ENCODE measurements around the gene RENBP.

RENBP gene

DNA sequence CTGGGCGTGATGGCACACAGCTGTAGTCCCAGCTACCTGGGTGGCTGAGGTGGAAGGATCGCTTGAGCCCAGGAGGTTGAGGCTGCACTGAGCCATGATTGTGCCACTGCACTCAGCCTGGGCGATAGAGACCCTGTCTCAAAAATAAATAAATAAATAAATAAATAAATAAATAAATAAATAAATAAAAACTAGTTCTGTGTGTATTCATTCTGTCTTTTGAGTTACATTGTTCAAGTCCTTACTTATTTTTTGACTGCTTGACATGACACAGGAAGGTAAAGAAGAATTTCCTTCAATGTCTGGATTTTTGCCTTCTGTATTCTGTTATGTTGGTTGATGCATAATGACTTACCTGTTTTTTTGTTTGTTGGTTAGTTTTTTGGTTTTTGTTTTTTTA lies 7.4 kb downstream of the RENBP start:
- in situ Hi-C loops (cut with HindIII; ENCODE audit: low sequenced_read_pairs): no loop called here
- H3K4me3 ChIP-seq (ENCODE audit: low read depth, low read length): no peak overlapping the region
- no peak for DNase-seq (ENCODE audit: low read depth)
- TF ChIP-seq, protein P1, sequence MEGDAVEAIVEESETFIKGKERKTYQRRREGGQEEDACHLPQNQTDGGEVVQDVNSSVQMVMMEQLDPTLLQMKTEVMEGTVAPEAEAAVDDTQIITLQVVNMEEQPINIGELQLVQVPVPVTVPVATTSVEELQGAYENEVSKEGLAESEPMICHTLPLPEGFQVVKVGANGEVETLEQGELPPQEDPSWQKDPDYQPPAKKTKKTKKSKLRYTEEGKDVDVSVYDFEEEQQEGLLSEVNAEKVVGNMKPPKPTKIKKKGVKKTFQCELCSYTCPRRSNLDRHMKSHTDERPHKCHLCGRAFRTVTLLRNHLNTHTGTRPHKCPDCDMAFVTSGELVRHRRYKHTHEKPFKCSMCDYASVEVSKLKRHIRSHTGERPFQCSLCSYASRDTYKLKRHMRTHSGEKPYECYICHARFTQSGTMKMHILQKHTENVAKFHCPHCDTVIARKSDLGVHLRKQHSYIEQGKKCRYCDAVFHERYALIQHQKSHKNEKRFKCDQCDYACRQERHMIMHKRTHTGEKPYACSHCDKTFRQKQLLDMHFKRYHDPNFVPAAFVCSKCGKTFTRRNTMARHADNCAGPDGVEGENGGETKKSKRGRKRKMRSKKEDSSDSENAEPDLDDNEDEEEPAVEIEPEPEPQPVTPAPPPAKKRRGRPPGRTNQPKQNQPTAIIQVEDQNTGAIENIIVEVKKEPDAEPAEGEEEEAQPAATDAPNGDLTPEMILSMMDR (IDR thresholded peaks at IDR 0.05; ENCODE audit: low read depth, low read length, missing control alignments): no peak

DNA sequence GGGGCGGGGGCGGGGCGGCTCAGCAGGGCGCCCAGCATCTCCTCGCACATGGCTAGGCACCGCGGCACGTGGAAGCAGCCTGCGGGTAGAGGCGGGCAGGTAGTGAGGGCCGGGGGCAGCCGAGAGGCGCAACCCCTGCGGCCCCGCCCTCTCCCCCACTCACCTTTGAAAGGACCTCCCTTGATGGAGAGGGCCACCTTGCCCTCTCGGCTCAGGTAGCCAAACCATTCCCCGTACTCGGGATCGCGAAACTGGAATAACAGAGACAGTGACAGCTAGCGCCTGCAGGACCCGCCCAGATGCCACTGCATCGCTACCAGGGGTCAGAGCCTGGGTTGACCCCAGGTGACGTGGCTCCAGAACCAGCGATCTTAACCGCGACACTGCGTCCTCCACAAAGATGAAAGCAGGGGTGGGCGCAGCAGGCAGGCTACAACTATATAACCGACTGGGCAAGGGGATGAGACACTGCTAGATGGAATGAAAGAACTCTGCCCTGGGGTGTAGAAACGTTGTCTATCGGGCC lies 9.1 kb downstream of the RENBP start:
- TF ChIP-seq, protein P1 (IDR thresholded peaks at IDR 0.05; ENCODE audit: low read depth, low read length, missing control alignments): no peak
- peak overlapping the region; percentile 29 for H3K4me3 ChIP-seq (ENCODE audit: low read depth, low read length)
- in situ Hi-C loops (cut with HindIII; ENCODE audit: low sequenced_read_pairs): no loop called here
- no peak for DNase-seq (ENCODE audit: low read depth)

DNA sequence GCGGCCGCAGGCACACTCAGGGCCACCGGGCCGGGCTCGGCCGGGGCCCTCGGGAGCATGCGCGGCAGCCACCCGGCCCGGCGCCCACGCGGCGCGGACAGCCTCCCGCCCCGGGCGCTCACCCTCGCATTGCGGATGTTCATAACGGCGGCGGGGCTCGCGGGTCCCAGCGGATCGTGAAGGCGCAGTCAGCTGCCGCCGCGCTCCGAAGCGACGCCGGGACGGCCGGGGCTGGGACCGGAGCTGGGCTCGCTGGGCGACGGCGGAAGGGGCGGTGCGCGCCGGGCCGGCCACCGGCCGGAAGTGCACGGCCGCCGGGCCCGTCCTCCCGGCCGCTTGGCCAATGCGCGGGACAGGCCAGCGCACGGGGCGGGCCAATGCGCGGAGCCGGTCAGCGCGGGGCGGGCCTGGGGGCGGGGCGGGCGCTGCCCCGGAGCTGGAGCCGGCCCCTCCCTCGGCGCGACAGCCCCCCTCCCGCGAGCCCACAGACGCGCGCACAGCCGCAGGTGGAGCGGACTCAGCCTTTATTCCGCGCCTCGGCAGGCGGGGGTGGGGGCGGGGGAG lies 9.6 kb downstream of the RENBP start, which contains the start of gene NAA10:
NAA10 (minus strand) TSS at position 276 of the 564 bp plus-strand sequence; CDS start at position 143, 133 bp downstream.
- DNase-seq (ENCODE audit: low read depth): peak; percentile 27
- H3K4me3 ChIP-seq (ENCODE audit: low read depth, low read length): peak within 1 kb of the TSS; percentile 64
- in situ Hi-C loops (cut with HindIII; ENCODE audit: low sequenced_read_pairs): no loop called here
- TF ChIP-seq, protein P1 (IDR thresholded peaks at IDR 0.05; ENCODE audit: low read depth, low read length, missing control alignments): no peak

DNA sequence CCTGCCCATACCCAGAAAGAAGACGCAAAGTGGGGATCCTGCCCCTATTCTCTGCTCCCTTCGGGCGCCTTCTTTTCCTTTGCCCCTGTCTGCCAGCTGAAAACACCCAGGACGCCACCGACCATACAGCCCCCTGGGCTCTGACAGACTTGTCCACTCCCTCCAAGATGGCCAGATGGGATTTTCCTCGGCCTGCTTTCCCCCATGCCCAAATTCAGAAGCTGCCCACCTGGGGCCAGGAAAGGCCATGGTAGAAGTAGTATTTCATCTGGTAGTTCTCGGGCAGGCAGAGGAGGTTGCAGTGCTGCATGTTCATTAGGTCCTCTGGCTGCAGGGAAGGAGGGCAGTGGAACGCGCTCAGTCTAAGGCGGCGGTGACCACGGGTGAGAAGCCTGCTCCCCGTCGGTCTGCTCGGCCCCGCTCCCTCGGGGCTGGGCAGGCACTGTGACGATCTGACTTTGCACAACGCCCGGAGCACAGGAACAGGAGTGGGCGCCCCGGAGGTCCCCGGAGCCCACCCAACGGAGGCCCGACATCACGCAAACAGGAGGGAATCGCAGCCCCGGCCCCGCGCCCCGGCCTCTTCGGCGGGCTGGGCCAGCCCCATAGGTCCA lies 10.2 kb downstream of the RENBP start:
- peak overlapping the region; percentile 64 for H3K4me3 ChIP-seq (ENCODE audit: low read depth, low read length)
- DNase-seq (ENCODE audit: low read depth): no peak
- in situ Hi-C loops (cut with HindIII; ENCODE audit: low sequenced_read_pairs): no loop called here
- TF ChIP-seq, protein P1 (IDR thresholded peaks at IDR 0.05; ENCODE audit: low read depth, low read length, missing control alignments): no peak

DNA sequence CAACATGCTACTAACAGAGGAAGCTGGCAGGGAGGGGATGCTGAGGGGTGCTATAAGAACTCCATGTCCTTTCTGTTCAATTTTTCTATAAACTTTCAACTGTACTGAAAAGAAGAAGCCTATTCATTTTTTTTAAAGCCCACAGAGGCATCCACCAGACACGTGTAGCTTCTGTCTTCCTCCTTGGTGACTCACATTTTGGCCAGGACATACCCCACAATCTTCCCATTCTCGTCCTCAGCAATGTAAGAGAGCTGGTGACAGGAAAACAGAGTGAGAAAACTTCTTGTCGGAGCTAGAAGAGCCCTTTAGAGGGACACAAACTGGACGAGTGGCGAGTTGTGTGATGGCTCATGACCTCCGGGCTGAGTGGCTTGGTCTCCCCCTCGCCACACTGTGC lies 10.7 kb downstream of the RENBP start:
- in situ Hi-C loops (cut with HindIII; ENCODE audit: low sequenced_read_pairs): no loop called here
- DNase-seq (ENCODE audit: low read depth): no peak
- TF ChIP-seq, protein P1 (IDR thresholded peaks at IDR 0.05; ENCODE audit: low read depth, low read length, missing control alignments): no peak
- peak overlapping the region; percentile 64 for H3K4me3 ChIP-seq (ENCODE audit: low read depth, low read length)

DNA sequence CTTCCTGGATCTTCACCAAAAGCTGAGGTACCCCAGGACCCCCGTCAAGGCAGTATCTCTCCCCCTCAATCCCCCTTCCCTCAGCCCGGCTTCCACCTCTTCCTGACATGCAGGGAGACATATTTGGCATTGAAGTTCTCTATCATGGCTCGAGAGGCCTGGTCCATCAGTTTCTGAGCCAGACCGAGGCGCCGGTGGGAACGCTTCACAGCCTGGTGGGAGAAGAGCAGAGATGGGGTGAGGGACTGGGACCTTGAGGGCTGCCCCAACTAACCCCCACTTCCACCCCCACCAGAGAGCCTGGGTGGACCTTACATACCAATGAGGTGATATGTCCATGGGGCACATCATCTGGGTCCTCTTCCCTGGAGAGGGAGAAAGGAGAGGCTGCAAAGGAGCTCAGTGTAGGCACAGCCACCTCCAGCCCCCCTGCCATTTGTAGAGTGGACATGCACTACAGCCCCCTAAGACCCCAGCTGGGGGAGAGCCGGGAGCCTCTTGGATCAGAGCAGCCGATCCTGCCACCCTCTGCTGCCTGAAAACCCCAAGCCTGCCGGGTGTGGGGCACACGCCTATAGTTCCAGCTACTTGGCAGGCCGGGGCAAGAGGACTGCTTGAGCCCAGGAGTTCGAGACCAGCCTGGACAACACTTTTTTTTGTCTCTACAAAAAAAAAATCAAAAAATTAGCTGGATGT lies 12.1 kb downstream of the RENBP start:
- TF ChIP-seq, protein P1 (IDR thresholded peaks at IDR 0.05; ENCODE audit: low read depth, low read length, missing control alignments): no peak
- in situ Hi-C loops (cut with HindIII; ENCODE audit: low sequenced_read_pairs): no loop called here
- no peak overlapping the region for H3K4me3 ChIP-seq (ENCODE audit: low read depth, low read length)

More for the DNA sequence above, 12.1 kb downstream of the RENBP start:
- no peak for DNase-seq (ENCODE audit: low read depth)

Measured in astrocyte of the cerebellum (primary cell).